Pancreas (tissue), 10 donors: ENCODE results near the gene TAS2R31. TPM values are rescaled to one million over a fixed set of nuclear protein-coding genes. Genes with fewer than 3 reads are reported as not detected.

Source experiments
- ATAC-seq, 4 donors: fragments of 200-7000 bp; cut with Tn5 transposase; one replicate each; pipeline versions ENCODE4 v1.8.0 to v1.9.1; 2020; ENCODE audit warnings: mild to moderate bottlenecking in 4 of 4, moderate library complexity in 4 of 4
- DNase-seq, 6 donors: peaks; one replicate each; pipeline ENCODE4 v3.0.0-alpha.2; 2020
- FAIRE-seq: peaks from 2 replicates; lab custom pipeline; 2012; peaks lifted over from hg19 to GRCh38; lab: Jason Lieb, UNC
- H3K27ac ChIP-seq, 4 donors: fragments of 200-600 bp; sonication (generic); 1 replicate in 3 of 4; 2 replicates in 1 of 4; pipeline versions ENCODE4 v1.5.0 to v1.8.0; 2020
- H3K27me3 ChIP-seq, 4 donors: fragments of 200-600 bp; one replicate each; pipeline ENCODE4 v1.8.0; 2021
- H3K36me3 ChIP-seq, 3 donors: fragments of 200-600 bp; sonication (generic) in 1 of 3; one replicate each; pipeline versions ENCODE4 v1.5.0 to v1.8.0; 2020 to 2021
- H3K4me1 ChIP-seq, 3 donors: fragments of 200-600 bp; one replicate each; pipeline ENCODE4 v1.8.0; 2021
- H3K4me3 ChIP-seq, 4 donors: fragments of 200-600 bp; sonication (generic) in 2 of 4; one replicate each; pipeline versions ENCODE4 v1.5.0 to v1.8.0; 2020 to 2021
- H3K9me3 ChIP-seq, 4 donors: fragments of 200-600 bp; one replicate each; pipeline ENCODE4 v1.8.0; 2021
- CTCF ChIP-seq, 4 donors: fragments of 200-600 bp; sonication (generic) in 3 of 4; IDR thresholded peaks; one replicate each; pipeline versions ENCODE4 v1.5.0 to v1.8.0; 2021; ENCODE audit warnings: antibody characterized with exemption in 4 of 4
- WGBS, 2 donors: extraction: QIAGEN DNeasy Blood & Tissue Kit; methylation state at CpG; one replicate each; pipeline ENCODE4 v1.1.7; 2013; 5-methylcytosine and 5-hydroxymethylcytosine counted together
- intact Hi-C, 3 donors: fragments of 100-400 bp; cut with DNase I; formaldehyde crosslinking; loops; one replicate each; pipeline versions ENCODE4 v1.11.1 to v1.14.2; 2022
- polyA plus RNA-seq, 2 donors: library from polyadenylated mRNA; stranded (reverse); fragments of 200-250 nt; gene quantifications; one replicate each; pipeline ENCODE4 v1.2.3, GENCODE V29; 2013
- total RNA-seq, 6 donors: library from RNA; stranded (reverse); fragmentation: NEBNext Ultra II Directional in 4 of 6; extraction: Animal tissue kit (Norgen Biotek cat#: 25700) in 4 of 6; gene quantifications; one replicate each; pipeline versions ENCODE4 v1.2.1 to v1.2.4, GENCODE V29; 2021 to 2023
- donor health status: healthy with polysubstance abuse.
- donor health status: DM: no; HTN: no; CAD: no; lungs with moderate emphysema.
- donor health status: DM: no; HTN: no; CAD: no.
- donor health status: control.
- donor health status: control.
- donor health status: Bipolar disorder and iron deficiency.
- donor health status: DM: yes; HTN: yes; CAD: no.
- donor health status: DM: no; HTN: no; CAD: no.
- donor health status: DM: no; HTN: no; CAD: no.
- donor health status: DM: yes; HTN: yes; CAD: no.

The TAS2R31 gene
- total and polyA plus RNA-seq, 8 donors = 0.23 to 2.9 (median 1.4) TPM

- FAIRE-seq (no peak), DNase-seq (no peak), ATAC-seq (no peak)
- H3K27me3 ChIP-seq = no peaks in the 10 kb centered on the region
- TF ChIP-seq CTCF (IDR thresholded peaks at IDR 0.05) = no peak
- H3K4me3 ChIP-seq = no peak overlapping the region
- H3K9me3 ChIP-seq = no peaks in the 10 kb centered on the region
- H3K4me1 ChIP-seq = no peaks in the 10 kb centered on the region
- H3K36me3 ChIP-seq = no peaks in the 10 kb centered on the region
- intact Hi-C loops = loop anchor here in 1 of 3 donors (10.0 kb wide), 1 partner anchor 61 kb away; no protein-coding TSS in a partner anchor
- no peak overlapping the region for H3K27ac ChIP-seq
These were observed 17.0 kb downstream of the TAS2R31 start for GRCh38 chr12:11014234-11014633.

DNA sequence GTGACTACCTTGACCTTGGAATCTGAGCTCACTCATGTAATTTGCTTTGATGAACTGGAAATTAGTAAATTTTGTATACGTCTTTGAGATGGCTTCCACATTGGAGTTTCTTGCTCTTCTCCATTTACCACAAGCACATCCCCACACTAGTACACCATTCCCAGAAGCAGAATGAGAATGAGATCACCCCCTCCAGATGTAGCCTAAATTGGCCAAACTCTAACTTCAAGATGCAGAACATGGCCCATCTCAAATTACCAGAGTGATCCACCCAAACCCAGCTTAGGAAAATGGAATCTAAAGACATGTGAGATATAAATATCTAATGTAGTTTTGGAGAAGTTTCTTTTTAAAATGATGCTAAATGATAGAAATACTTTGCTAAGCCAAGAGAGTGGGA, 23.6 kb downstream of the TAS2R31 start:
- no peak overlapping the region for H3K4me3 ChIP-seq
- no peaks in the 10 kb centered on the region for H3K36me3 ChIP-seq
- H3K4me1 ChIP-seq = no peaks in the 10 kb centered on the region
- no peak overlapping the region for H3K27ac ChIP-seq
- 95 to 96% methylated on average over 1 of the region's 1 CpG for WGBS, 2 donors
- H3K27me3 ChIP-seq = no peaks in the 10 kb centered on the region
- no peak for ATAC-seq
- TF ChIP-seq CTCF (IDR thresholded peaks at IDR 0.05) = no peak
- H3K9me3 ChIP-seq = no peaks in the 10 kb centered on the region
- FAIRE-seq = no peak
- intact Hi-C loops = no loop called here
- DNase-seq = no peak

DNA sequence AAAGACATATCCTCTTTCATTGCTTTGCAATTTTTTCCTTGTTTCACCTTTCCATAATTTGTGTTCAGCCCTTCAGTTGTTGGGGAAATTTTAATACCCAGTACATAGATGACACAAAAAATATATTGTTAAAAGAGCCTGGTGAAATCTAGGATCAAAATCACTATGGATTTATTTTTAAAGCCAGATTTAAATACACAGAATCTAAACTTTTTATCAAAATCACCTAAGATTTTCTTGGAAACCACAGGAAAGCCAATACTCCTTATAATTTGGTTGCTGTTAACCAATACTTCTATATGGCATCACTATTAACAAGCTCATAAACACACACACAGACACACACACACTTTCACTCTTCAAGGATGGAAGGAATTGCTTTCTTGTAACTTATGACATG, 33.0 kb downstream of the TAS2R31 start, which contains the start of gene TAS2R20:
TAS2R20 (minus strand) TSS at position 101 of the 400 bp plus-strand sequence. CDS start 429 bp downstream, outside the sequence.
- Histone ChIP-seq H3K4me1 (no peaks in the 10 kb centered on the region), H3K36me3 (no peaks in the 10 kb centered on the region), H3K9me3 (no peaks in the 10 kb centered on the region), H3K27me3 (no peaks in the 10 kb centered on the region), H3K4me3 (no peak within 1 kb of the TSS), H3K27ac (no peak within 1 kb of the TSS)
- no peak for FAIRE-seq
- DNase-seq = no peak
- TF ChIP-seq CTCF (IDR thresholded peaks at IDR 0.05) = no peak
- no peak for ATAC-seq
- intact Hi-C loops = no loop called here

DNA sequence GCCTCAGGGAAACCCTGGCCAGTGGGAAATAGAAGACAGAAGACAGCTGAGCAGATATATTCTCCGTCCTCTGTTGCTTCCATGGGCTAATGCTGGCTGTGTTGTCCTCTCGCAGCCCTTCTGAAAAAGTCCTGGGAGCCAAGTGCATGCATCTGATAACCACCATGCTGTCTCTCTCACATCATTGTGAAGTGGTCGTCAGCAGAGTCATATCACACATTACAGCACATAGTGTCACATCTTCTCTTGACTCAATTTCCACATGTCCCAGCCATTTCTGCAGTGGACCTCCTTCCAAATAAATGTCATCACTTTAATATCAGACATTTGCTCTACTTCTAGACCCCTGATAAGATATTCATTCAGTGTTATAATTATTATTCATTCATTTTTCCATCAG, 36.9 kb downstream of the TAS2R31 start:
- DNase-seq = no peak
- H3K4me1 ChIP-seq = no peaks in the 10 kb centered on the region
- WGBS, 2 donors = 96% methylated on average over 3 of the region's 3 CpGs

More for the DNA sequence above, 36.9 kb downstream of the TAS2R31 start:
- no peaks in the 10 kb centered on the region for H3K36me3 ChIP-seq
- H3K27ac ChIP-seq = no peak overlapping the region
- no peak for TF ChIP-seq CTCF (IDR thresholded peaks at IDR 0.05)
- H3K4me3 ChIP-seq = no peak overlapping the region
- intact Hi-C loops = no loop called here
- H3K27me3 ChIP-seq = no peaks in the 10 kb centered on the region
- ATAC-seq = no peak
- H3K9me3 ChIP-seq = peaks cover 0 to 2% (median 0%) of the 10 kb centered on the region in 4 donors
- no peak for FAIRE-seq
